ENCODE measurements around the gene IPPK.

Gene IPPK

DNA sequence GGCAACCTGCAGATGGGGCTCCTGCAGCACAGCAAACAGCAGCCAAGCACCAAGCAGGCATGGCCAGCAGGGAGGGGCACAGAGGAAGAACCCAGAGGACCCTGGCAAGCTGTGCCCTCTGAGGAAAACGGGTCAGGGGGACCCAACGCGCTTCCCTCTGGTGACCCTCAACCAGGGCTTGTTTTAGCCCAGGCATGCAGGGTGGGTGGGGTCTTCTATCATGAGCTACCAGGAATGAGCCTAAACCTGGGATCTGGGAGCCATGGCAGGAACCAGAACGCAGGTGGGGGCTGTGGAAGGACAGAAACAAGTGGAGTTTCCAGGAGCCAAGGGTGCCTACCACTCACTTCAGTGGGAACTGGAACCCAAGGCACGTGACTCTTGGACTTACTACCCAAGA lies 20.9 kb downstream of the IPPK start:
- in situ Hi-C loops (cut with HindIII; ENCODE audit: low sequenced_read_pairs) = no loop called here
- TF ChIP-seq, protein P1, sequence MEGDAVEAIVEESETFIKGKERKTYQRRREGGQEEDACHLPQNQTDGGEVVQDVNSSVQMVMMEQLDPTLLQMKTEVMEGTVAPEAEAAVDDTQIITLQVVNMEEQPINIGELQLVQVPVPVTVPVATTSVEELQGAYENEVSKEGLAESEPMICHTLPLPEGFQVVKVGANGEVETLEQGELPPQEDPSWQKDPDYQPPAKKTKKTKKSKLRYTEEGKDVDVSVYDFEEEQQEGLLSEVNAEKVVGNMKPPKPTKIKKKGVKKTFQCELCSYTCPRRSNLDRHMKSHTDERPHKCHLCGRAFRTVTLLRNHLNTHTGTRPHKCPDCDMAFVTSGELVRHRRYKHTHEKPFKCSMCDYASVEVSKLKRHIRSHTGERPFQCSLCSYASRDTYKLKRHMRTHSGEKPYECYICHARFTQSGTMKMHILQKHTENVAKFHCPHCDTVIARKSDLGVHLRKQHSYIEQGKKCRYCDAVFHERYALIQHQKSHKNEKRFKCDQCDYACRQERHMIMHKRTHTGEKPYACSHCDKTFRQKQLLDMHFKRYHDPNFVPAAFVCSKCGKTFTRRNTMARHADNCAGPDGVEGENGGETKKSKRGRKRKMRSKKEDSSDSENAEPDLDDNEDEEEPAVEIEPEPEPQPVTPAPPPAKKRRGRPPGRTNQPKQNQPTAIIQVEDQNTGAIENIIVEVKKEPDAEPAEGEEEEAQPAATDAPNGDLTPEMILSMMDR (IDR thresholded peaks at IDR 0.05; ENCODE audit: low read depth, low read length) = no peak
- no peak for DNase-seq (ENCODE audit: low read depth, low spot score)
- no peak overlapping the region for H3K4me3 ChIP-seq (ENCODE audit: low read depth, low read length)

DNA sequence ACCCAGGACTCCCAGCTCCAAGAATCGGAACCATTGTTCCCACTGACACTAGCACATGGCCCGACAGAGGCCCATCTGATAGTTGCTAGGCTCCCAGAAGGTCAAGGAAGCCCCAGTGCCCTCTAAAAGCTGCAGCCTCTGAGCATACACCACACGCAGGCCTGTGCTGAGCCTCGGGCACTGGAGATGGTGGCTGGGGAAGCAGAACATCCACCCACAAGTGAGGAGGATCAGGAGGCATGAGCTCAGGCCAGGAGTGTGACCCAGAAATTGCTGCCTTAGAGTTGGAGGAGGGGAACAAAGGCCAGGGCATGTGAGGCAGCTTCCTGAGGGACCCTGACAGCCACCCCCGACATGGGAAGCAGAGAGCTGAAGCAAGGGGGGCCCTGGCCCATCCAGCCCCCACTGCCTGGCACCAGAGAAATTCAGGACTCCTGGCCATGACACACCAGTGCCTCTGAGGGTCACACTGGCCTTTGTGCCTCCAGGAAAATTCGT lies 21.4 kb downstream of the IPPK start:
- in situ Hi-C loops (cut with HindIII; ENCODE audit: low sequenced_read_pairs) = no loop called here
- TF ChIP-seq, protein P1 (IDR thresholded peaks at IDR 0.05; ENCODE audit: low read depth, low read length) = no peak
- DNase-seq (ENCODE audit: low read depth, low spot score) = no peak
- no peak overlapping the region for H3K4me3 ChIP-seq (ENCODE audit: low read depth, low read length)

DNA sequence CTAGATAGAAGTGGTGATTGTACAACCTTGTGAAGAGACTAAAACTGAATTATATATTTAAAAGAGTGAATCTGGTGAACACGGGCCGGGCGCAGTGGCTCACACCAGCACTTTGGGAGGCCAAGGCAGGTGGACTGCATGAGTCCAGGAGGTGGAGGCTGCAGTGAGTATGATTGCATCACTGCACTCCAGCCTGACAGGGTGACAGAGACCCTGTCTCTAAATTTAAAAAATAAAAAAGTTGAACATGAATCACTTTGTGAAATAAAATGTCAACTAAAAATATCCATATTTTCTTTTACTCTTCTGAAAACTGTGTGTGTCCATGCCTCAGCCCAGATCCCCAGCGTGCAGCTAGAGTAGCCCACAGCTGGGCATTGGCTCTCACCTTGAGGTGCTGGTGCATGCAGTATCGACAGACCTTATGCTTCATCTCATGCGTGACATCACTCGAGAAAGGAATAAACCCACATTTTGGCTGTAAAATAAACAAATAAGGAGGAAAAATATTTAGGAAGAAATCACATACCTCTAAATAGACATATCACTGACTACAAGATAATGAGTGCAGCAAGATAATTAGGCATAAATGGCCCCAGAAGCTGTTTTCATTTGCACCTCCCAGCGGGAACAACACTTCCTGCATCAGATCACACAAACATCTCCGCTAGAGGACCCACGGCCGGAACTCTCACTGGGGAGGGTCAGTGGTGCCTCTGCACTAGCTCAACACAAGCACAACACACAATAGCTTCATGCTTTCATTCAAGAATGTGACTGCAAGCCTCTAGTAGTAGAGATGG lies 22.1 kb downstream of the IPPK start:
- in situ Hi-C loops (cut with HindIII; ENCODE audit: low sequenced_read_pairs) = no loop called here
- H3K4me3 ChIP-seq (ENCODE audit: low read depth, low read length) = no peak overlapping the region
- TF ChIP-seq, protein P1 (IDR thresholded peaks at IDR 0.05; ENCODE audit: low read depth, low read length) = no peak
- DNase-seq (ENCODE audit: low read depth, low spot score) = no peak

- no peak for DNase-seq (ENCODE audit: low read depth, low spot score)
- no peak overlapping the region for H3K4me3 ChIP-seq (ENCODE audit: low read depth, low read length)
- TF ChIP-seq, protein P1 (IDR thresholded peaks at IDR 0.05; ENCODE audit: low read depth, low read length) = no peak
- in situ Hi-C loops (cut with HindIII; ENCODE audit: low sequenced_read_pairs) = no loop called here
Measured at GRCh38 chr9:92645041-92645440, 24.9 kb downstream of the IPPK start.

- H3K4me3 ChIP-seq (ENCODE audit: low read depth, low read length) = no peak overlapping the region
- in situ Hi-C loops (cut with HindIII; ENCODE audit: low sequenced_read_pairs) = no loop called here
- TF ChIP-seq, protein P1 (IDR thresholded peaks at IDR 0.05; ENCODE audit: low read depth, low read length) = no peak
- no peak for DNase-seq (ENCODE audit: low read depth, low spot score)
Measured at GRCh38 chr9:92644278-92644677, 25.7 kb downstream of the IPPK start.

DNA sequence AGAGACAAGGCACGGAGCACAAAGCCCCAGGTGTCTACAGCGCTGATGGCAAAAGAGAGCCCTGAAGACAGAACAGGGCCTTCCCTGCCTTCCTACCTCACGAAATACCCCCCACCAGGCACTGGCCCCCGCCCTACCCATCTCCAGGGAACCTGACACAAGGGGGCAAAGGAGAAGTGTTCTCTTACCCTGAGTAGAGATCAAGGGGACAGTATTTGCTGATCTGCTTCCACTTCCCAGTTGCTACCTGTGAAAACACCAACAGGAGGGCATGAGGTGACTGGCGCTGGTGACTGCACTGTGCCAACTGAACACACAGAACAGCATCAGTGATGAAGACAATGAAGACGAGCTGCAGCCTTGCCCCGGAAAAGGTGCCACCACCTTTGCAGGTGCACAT lies 27.4 kb downstream of the IPPK start:
- in situ Hi-C loops (cut with HindIII; ENCODE audit: low sequenced_read_pairs) = no loop called here
- no peak for DNase-seq (ENCODE audit: low read depth, low spot score)
- TF ChIP-seq, protein P1 (IDR thresholded peaks at IDR 0.05; ENCODE audit: low read depth, low read length) = no peak
- no peak overlapping the region for H3K4me3 ChIP-seq (ENCODE audit: low read depth, low read length)
